HG03066 (cell line): ENCODE measurements around the gene TCAF2.
"Not testable (repeated sequence)": the region's sequence is repeated elsewhere in the genome, so short reads cannot be mapped to it uniquely, and the experiment has no call there.

Source experiments
- ATAC-seq: cut with Tn5 transposase; IDR thresholded peaks from one replicate; pipeline ENCODE4 v1.9.1; 2021; ENCODE audit warnings: low read depth; ENCODE audit not compliant: unreplicated experiment

The TCAF2 gene

GRCh38 chr7:143620646-143621045, at the start of gene TCAF2:
TCAF2 (plus strand) TSS chr7:143620974.
- ATAC-seq: peak; percentile 76

- not testable (repeated sequence) for ATAC-seq
Measured at GRCh38 chr7:143571501-143571900, 49.3 kb upstream of the TCAF2 start, which contains the start of gene CTAGE15. CTAGE15 (plus strand) TSS chr7:143571801; CDS start chr7:143571818, 17 bp downstream.

- ATAC-seq: not testable (repeated sequence)
Measured at GRCh38 chr7:143588183-143588582, 32.6 kb upstream of the TCAF2 start.

DNA sequence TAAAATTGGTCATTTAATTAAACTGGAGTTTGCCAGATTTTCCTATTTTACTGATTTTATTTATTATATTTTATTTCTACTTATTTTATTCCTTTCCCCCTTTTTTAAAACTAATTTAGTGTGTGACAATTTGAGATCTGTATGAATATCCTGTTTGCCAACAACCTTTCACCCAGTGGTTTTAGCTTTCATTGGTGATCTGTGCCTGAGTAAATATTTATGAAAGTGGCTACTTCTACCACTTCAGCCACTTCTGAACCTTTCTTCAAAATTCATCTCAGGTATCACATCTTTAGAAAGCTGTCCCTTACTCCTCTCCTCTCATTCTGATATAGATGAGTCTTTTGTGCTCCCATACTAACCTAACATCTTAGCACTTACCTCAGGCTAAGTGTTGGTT, 30.9 kb upstream of the TCAF2 start:
- ATAC-seq: not testable (repeated sequence)

DNA sequence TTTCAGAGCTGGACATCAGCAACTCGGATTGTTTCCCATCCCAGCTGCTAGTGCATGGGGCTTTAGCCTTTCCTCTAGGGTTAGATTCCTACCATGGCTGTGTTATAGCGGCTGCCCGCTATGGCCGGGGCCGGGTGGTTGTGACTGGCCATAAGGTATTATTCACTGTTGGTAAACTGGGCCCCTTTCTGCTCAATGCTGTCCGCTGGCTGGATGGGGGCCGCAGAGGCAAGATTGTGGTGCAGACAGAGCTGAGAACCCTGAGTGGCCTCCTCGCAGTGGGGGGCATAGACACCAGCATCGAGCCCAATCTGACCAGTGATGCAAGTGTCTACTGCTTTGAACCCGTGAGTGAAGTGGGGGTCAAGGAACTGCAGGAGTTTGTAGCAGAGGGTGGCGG, 22.7 kb upstream of the TCAF2 start:
- not testable (repeated sequence) for ATAC-seq

DNA sequence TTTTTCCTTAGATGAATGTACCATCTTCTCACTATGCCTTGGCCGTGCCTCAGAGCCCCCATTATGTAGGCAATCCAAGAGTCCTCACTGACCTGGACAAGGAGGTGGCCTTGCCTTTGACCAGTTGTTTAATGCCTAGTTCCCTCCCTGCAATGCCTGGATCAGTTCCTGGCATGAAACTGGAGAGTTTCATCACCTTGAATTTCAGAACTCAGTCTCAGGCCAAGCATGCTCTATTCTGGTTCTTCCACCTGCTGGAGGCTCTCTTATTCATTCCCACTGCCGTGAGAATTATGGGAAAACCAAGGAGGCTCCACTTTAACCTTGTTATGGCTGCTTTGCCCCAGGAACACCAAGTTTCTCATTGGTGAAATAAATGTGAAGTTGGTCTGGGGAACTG, 17.2 kb upstream of the TCAF2 start:
- ATAC-seq: not testable (repeated sequence)

DNA sequence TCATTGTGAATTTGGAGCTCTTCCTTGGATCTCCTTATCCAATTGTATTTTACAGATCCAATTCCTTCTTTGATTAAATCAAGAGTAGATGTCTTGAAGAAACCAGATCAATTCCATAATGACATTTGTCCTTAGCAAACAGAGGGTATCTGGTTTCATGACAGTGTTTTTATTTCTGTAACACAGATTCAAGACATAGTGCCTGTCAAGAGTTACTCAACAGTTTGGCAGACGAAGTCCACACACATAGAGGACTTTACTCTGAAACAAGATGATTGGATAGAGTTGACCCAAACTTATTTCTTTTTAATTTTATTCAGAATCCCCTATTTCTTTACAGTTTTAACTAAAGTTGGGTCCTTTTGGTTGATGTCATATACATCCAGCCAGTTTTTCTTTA, 14.7 kb upstream of the TCAF2 start:
- not testable (repeated sequence) for ATAC-seq

GRCh38 chr7:143615545-143615944, 5.2 kb upstream of the TCAF2 start:
- ATAC-seq: not testable (repeated sequence)

GRCh38 chr7:143617204-143617603, 3.6 kb upstream of the TCAF2 start:
- ATAC-seq: not testable (repeated sequence)

DNA sequence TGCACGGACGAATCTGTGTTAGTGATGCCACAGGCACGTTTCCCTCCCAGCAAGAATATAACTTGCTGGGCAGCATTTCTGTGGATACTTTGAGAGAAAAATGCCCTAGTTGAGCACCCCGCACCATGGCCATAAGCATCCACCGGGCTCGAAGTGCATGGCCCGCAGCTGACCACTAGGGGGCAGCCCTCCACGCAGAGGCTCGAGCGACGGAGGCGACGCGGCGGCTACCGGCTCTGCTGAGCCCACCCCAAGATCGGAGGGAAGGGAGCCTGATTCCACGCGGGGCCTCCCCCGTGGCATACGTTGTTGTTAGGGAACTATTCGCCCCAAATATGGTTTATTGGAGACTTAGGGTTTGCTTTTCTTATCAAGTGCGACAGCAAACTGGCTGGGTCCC, 716 bp upstream of the TCAF2 start:
- peak; percentile 34 for ATAC-seq

- peak; percentile 33 for ATAC-seq
Measured at GRCh38 chr7:143621175-143621574, 401 bp downstream of the TCAF2 start.

GRCh38 chr7:143622130-143622529, 1.4 kb downstream of the TCAF2 start:
- ATAC-seq: peak; percentile 11

DNA sequence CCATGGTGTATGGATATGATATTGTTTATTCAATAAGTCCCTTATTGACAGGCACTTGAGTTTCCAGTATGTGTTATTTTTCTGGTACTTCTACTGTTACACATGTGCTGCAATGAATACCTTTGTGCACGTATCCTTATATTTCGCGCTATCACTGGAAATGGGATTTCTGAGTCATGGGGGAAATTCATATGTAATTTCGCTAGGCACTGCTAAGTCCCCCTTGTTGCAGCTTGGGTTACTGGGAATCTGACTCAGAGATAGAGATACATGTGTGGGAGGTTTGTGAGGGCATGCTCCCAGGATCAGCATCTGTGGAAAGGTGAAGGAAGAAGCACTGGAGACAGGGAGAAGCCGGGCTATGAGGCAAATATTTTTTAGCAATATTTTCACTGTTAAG, 9.9 kb downstream of the TCAF2 start:
- ATAC-seq: not testable (repeated sequence)

DNA sequence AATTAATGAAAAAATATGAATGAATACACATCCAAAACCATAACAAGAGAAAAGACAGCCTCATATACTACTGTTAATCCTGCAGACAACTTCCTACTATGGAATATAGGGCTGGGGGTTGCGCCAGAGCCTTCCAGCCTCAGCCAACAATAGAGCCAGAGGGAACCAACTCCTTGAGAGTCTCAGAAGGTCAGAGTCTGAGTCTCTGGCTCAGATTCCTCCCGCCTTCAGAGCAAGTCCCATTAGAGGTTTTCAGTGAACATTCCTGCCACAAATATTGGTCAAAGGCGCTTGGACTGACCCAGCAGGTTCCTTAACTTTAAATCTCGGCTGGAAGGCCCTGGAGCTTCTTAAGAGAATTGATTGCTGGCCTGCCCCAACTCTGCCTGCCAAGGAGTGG, 11.7 kb downstream of the TCAF2 start:
- not testable (repeated sequence) for ATAC-seq

GRCh38 chr7:143633013-143633618, 12.3 kb downstream of the TCAF2 start:
- not testable (repeated sequence) for ATAC-seq

DNA sequence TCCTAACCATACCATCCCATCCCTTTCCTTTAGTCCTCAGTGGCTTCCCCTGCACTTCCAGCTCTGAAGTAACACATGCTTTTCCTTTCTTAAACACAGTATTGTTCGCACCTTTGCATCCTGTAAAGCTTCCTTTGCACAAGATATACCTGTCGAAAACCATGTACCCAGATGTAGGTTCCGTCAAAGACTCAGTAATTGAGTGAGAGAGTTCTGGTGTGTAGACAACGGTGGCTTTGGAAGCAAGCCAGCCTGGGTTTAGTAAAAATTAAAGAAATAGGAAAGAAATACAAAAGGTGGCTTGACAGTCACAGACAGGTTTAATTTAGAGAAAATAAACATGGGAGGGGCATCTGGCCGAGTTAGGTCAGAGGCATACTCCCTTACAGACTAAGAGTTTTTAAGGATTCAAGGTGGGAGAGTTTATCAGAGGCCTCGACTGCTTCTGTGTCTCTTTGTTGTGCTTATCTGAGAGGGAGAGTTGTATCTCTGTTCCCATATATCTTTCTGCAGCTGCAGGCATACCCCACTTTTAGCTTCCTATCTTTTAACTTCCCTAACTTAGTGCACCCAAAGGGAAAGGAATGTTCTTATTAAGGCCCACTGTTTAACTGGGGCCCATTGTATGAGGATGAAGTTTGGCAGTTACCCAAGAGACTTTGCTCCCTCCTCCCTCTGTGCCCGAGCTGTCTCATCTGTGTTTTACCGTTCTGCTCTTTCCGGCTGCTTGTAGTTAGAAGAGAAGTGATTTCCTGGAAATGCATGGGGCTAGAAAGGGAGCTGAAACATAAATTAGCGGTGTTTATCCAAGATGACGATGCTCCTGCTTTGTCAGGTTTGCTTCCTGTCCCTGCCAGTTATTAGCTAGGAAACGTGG, 14.8 kb downstream of the TCAF2 start:
- ATAC-seq: not testable (repeated sequence)

DNA sequence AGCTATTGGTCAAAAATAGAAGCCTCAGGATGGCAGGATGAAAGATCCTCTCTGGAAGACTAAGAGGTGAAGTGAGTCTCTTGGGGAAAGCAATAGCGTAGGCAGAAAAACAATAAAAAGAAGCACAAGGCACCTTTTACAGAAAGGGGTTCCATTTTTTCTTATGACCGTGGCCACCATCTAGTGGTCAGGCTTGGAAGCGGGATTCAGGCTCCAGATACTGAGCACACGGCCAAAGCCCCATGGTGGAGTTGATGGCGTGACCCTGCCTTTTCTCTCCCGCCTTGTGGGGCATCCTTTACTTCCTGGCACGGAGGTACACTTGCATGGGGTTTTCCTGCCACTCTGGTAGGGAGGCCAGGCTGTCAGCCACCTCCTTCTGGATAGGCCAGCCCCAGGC, 18.6 kb downstream of the TCAF2 start:
- peak; percentile 87 for ATAC-seq

GRCh38 chr7:143640528-143641189, 19.9 kb downstream of the TCAF2 start:
- not testable (repeated sequence) for ATAC-seq

DNA sequence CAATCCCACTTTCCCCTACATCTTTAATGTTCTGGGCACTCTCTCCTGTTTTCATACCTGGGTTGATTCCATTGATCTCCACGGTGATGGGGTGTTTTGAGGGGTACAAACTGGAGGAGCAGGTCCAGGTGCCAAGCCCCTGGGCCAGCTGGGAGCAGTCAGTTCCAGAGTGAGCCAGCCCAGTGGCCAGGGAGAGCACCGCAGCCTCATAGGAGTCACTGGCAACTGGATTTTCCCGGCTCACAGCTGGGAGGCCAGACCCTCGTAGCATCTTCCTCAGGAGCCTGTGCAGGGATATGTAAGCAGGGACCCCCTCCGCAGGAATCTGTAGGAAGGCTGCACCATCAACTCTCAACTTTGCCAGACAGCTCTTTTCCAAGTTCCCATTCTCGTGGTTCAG, 25.8 kb downstream of the TCAF2 start:
- not testable (repeated sequence) for ATAC-seq

GRCh38 chr7:143649902-143650301, 29.1 kb downstream of the TCAF2 start:
- ATAC-seq: not testable (repeated sequence)

- not testable (repeated sequence) for ATAC-seq
Measured at GRCh38 chr7:143650447-143650846, 29.7 kb downstream of the TCAF2 start.
